Activated CD4-positive, alpha-beta T cell treated with anti-CD3 and anti-CD28 coated beads, Interleukin-2, amount 50 U/mL, for 4 hours (primary cell): ENCODE data around the gene TAF12.
"Not testable (repeated sequence)": the region's sequence is repeated elsewhere in the genome, so short reads cannot be mapped to it uniquely, and the experiment has no call there.

Source experiments
- DNase-seq, 2 experiments: peaks; one replicate each; pipeline ENCODE4 v3.0.0-alpha.2; 2020

Gene TAF12

GRCh38 chr1:28581531-28582247 is 61.2 kb downstream of the TAF12 start:
- DNase-seq, result peak; percentile 91 to 92

GRCh38 chr1:28580722-28581530 is 61.9 kb downstream of the TAF12 start:
- DNase-seq, result peak; percentile 58 to 66

- DNase-seq, result no peak
Observed at GRCh38 chr1:28579401-28579800, 63.5 kb downstream of the TAF12 start.

GRCh38 chr1:28578696-28579218 is 64.1 kb downstream of the TAF12 start:
- DNase-seq, result no peak

- DNase-seq, result no peak
Observed at GRCh38 chr1:28577738-28578536, 64.9 kb downstream of the TAF12 start.

- DNase-seq, result no peak
Observed at GRCh38 chr1:28577052-28577678, 65.7 kb downstream of the TAF12 start.

- DNase-seq, result no peak
Observed at GRCh38 chr1:28573564-28573963, 69.3 kb downstream of the TAF12 start.

GRCh38 chr1:28572891-28573290 is 70.0 kb downstream of the TAF12 start:
- not testable (repeated sequence) for DNase-seq

DNA sequence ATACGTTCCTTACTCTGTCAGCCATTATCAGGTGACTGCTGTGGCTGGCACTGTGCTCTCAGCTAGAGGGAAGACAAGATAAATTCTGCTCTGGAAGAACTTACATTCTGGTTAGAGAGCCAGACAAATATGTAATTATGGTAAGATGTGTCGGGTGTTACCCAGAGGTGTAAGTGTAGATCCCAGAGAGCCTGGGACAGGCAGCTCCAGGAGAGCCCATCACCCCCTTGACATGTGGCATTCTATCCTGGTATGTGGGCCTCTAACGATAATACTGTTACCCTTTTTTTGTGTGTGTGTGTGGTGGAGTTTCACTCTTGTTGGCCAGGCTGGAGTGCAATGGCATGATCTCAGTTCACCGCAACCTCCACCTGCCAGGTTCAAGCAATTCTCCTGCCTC is 71.0 kb downstream of the TAF12 start:
- DNase-seq, result no peak

DNA sequence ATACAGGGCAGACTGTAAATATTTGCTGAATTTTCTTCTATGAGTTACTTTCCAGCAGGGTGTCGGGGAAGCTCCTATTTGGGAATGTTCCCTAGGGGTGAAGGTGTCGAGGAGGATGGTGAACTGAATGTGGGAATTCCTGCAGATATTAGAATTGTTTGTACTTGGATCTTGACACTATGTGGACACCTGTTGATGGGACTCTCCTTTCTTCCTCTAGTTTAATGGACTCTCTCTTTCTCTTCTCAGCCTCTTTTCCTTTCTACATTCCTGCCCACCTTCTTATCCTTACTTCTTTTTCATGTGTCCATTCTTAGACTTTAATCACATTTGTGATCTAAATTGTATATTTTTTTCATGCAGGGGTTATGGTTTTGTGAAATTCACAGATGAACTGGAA is 75.9 kb downstream of the TAF12 start:
- no peak for DNase-seq

DNA sequence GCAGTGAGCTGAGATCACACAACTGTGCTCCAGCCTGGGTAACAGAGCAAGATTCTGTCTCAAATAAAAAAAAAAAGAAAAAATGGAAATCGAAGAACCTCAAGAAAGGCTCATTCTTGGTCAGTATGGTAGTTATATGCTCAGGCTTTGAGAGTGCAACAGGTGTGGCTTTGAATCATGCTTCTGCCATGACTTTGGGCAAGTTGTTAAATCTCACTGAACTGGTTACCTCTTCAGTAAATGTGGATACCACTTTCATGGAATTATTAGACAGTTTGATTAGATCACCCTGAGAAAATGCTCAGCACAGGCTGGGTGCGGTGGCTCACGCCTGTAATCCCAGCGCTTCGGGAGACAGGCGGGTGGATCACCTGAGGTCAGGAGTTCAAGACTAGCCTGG is 77.1 kb downstream of the TAF12 start:
- DNase-seq, result no peak

GRCh38 chr1:28565040-28565439 is 77.8 kb downstream of the TAF12 start:
- DNase-seq, result no peak

DNA sequence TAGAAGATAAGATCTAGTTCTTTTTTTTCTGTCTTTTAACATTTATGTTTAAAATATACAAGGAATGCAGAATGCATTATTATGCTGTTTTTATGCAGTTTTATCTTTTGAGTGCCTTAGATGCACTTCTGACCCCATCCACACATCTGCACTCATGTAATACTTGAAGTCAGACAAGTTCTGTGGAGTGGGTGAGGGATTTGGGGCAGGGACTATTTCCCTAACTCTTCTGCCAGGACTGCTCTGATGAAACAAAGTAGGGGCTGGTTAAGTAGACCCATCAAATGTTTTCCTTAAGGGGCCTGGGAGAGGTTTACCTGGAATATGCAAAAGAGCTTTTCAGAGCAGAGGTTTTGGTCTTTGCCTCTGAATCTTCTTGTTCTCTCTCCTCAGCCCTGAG is 78.6 kb downstream of the TAF12 start:
- no peak for DNase-seq

DNA sequence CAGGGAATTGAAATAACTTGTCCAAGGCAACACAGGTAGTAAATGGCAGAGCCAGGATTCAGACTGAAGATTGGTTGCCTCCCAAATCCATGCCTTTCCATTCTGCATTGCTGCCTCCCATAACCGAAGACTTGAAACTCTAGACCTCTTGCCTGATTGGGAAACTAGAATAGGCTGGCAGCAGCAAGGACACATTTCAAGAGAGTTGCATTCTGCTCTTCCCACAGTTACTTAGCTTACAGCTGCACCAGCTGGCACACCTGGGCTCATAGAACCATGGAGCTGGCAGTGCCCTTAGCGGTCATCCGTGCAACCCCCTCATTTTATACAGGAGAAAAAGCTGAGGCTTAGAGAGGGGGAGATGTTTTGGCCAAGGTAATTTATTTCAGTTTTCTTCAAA is 82.0 kb downstream of the TAF12 start:
- DNase-seq, result no peak
